Measurements from ENCODE around the gene SETX.
"Not testable (repeated sequence)": the region's sequence is repeated elsewhere in the genome, so short reads cannot be mapped to it uniquely, and the experiment has no call there.

The SETX gene

GRCh38 chr9:132354637-132355355 lies at the start of gene SETX:
TSS of gene SETX (minus strand) at chr9:132354986. CDS start at chr9:132349428, 5,558 bp downstream.
- peak; percentile 50 to 98 (median 96) for DNase-seq

GRCh38 chr9:132404228-132404881 lies 49.6 kb upstream of the SETX start:
- no peak for DNase-seq

GRCh38 chr9:132401824-132402223 lies 47.0 kb upstream of the SETX start:
- no peak for DNase-seq

GRCh38 chr9:132395560-132395959 lies 40.8 kb upstream of the SETX start:
- no peak for DNase-seq

GRCh38 chr9:132391449-132391848 lies 36.7 kb upstream of the SETX start:
- DNase-seq = no peak

GRCh38 chr9:132390966-132391365 lies 36.2 kb upstream of the SETX start:
- no peak for DNase-seq

- DNase-seq = no peak
Measured at GRCh38 chr9:132387133-132387532, 32.3 kb upstream of the SETX start.

- no peak for DNase-seq
Measured at GRCh38 chr9:132384376-132384775, 29.6 kb upstream of the SETX start.

GRCh38 chr9:132383462-132383883 lies 28.7 kb upstream of the SETX start:
- no peak for DNase-seq

- DNase-seq = no peak
Measured at GRCh38 chr9:132381966-132382541, 27.3 kb upstream of the SETX start.

GRCh38 chr9:132378416-132378815 lies 23.6 kb upstream of the SETX start:
- DNase-seq = not testable (repeated sequence)

- not testable (repeated sequence) for DNase-seq
Measured at GRCh38 chr9:132377769-132378168, 23.0 kb upstream of the SETX start.

GRCh38 chr9:132372177-132373095 lies 17.6 kb upstream of the SETX start:
- DNase-seq = peak in 31 of 58 donors; percentile 3 to 67 (median 28)

GRCh38 chr9:132370592-132370991 lies 15.8 kb upstream of the SETX start:
- no peak for DNase-seq

GRCh38 chr9:132369421-132369820 lies 14.6 kb upstream of the SETX start:
- no peak for DNase-seq

GRCh38 chr9:132367613-132368313 lies 13.0 kb upstream of the SETX start:
- peak in 1 of 58 donors; percentile 4 for DNase-seq

GRCh38 chr9:132366481-132366880 lies 11.7 kb upstream of the SETX start:
- DNase-seq = no peak

- no peak for DNase-seq
Measured at GRCh38 chr9:132365986-132366385, 11.2 kb upstream of the SETX start.

- DNase-seq = no peak
Measured at GRCh38 chr9:132364068-132364467, 9.3 kb upstream of the SETX start.

- DNase-seq = no peak
Measured at GRCh38 chr9:132357764-132358163, 3.0 kb upstream of the SETX start.

Data from anterior cingulate cortex (tissue), 58 donors.